Activated CD8-positive, alpha-beta T cell treated with anti-CD3 and anti-CD28 coated beads for 36 hours (primary cell): Measurements from ENCODE around the gene RALGAPA1. TPM values are rescaled to one million over a fixed set of nuclear protein-coding genes. Genes with fewer than 3 reads are reported as not detected.

Source experiments
- ATAC-seq: fragments of 200-7000 bp; cut with Tn5 transposase; one replicate; pipeline ENCODE4 v1.10.0; 2021; ENCODE audit warnings: mild to moderate bottlenecking, moderate library complexity
- CTCF ChIA-PET: fragments of 350-600 bp; sonication (Branson Sonifier 250); formaldehyde crosslinking; loops from one replicate; lab custom pipeline; 2021; ENCODE audit warnings: antibody characterized with exemption; lab: Charles Lee
- POLR2A ChIA-PET: fragments of 350-600 bp; sonication (Branson Sonifier 250); formaldehyde crosslinking; loops from one replicate; lab custom pipeline; 2021; ENCODE audit warnings: antibody characterized with exemption; lab: Charles Lee
- DNase-seq: peaks from one replicate; pipeline ENCODE4 v3.0.0-alpha.2; 2020
- H3K27ac Mint-ChIP-seq: one replicate; pipeline ENCODE4 v1.8.0; 2021; ENCODE audit warnings: mild to moderate bottlenecking, mixed read lengths
- H3K27me3 Mint-ChIP-seq: one replicate; pipeline ENCODE4 v1.8.0; 2021; ENCODE audit warnings: mixed read lengths
- H3K36me3 Mint-ChIP-seq: one replicate; pipeline ENCODE4 v1.8.0; 2021; ENCODE audit warnings: low read depth, mixed read lengths
- H3K4me1 Mint-ChIP-seq: one replicate; pipeline ENCODE4 v1.8.0; 2021; ENCODE audit warnings: low read depth, mixed read lengths
- H3K4me3 Mint-ChIP-seq: one replicate; pipeline ENCODE4 v1.8.0; 2021; ENCODE audit warnings: mild to moderate bottlenecking, moderate library complexity, mixed read lengths
- H3K9me3 Mint-ChIP-seq: one replicate; pipeline ENCODE4 v1.8.0; 2021; ENCODE audit warnings: mixed read lengths
- intact Hi-C: fragments of 100-400 bp; cut with micrococcal nuclease; formaldehyde crosslinking; loops from one replicate; pipeline ENCODE4 v1.10.0; 2022
- total RNA-seq, 2 experiments: library from RNA; stranded (reverse); gene quantifications; one replicate each; pipeline ENCODE4 v1.2.3, GENCODE V29; 2021
- TF ChIP-seq, protein P1 (sequence below): fragments of 200-600 bp; IDR thresholded peaks from one replicate; pipeline ENCODE4 v1.8.0; 2022; ENCODE audit warnings: antibody characterized with exemption, mild to moderate bottlenecking

The RALGAPA1 gene
- total RNA-seq, 2 experiments from 2014 or later = 23.7 to 26.5 TPM

DNA sequence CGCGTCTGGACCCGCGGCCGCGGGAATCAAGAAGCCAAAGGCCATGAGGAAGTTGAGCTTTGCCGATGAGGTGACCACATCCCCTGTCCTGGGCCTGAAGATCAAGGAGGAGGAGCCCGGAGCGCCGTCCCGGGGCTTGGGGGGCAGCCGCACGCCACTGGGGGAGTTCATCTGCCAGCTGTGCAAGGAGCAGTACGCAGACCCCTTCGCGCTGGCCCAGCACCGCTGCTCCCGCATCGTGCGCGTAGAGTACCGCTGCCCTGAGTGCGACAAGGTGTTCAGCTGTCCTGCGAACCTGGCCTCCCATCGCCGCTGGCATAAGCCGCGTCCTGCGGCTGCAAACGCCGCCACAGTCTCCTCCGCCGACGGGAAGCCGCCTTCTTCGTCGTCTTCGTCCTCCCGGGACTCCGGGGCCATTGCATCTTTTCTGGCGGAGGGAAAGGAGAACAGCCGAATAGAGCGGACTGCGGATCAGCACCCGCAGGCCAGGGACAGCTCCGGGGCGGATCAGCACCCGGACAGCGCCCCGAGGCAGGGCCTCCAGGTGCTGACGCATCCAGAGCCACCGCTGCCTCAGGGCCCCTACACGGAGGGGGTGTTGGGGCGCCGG, 274.1 kb downstream of the RALGAPA1 start:
- peak; percentile 88 for ATAC-seq
- intact Hi-C loops = no loop called here
- peaks cover 9% of the 10 kb centered on the region for H3K36me3 Mint-ChIP-seq
- peak; percentile 73 for DNase-seq
- no peaks in the 10 kb centered on the region for H3K9me3 Mint-ChIP-seq
- H3K4me3 Mint-ChIP-seq = peak overlapping the region; percentile 69
- POLR2A ChIA-PET = interaction anchor here (1.7 kb wide), 1 partner anchor 29 kb away, joined by 3 read pairs; no protein-coding TSS in a partner anchor
- CTCF ChIA-PET = no interaction called here
- H3K27ac Mint-ChIP-seq = no peak overlapping the region
- H3K27me3 Mint-ChIP-seq = peaks cover 48% of the 10 kb centered on the region
- H3K4me1 Mint-ChIP-seq = peaks cover 6% of the 10 kb centered on the region
- TF ChIP-seq, protein P1, sequence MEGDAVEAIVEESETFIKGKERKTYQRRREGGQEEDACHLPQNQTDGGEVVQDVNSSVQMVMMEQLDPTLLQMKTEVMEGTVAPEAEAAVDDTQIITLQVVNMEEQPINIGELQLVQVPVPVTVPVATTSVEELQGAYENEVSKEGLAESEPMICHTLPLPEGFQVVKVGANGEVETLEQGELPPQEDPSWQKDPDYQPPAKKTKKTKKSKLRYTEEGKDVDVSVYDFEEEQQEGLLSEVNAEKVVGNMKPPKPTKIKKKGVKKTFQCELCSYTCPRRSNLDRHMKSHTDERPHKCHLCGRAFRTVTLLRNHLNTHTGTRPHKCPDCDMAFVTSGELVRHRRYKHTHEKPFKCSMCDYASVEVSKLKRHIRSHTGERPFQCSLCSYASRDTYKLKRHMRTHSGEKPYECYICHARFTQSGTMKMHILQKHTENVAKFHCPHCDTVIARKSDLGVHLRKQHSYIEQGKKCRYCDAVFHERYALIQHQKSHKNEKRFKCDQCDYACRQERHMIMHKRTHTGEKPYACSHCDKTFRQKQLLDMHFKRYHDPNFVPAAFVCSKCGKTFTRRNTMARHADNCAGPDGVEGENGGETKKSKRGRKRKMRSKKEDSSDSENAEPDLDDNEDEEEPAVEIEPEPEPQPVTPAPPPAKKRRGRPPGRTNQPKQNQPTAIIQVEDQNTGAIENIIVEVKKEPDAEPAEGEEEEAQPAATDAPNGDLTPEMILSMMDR = no peak

DNA sequence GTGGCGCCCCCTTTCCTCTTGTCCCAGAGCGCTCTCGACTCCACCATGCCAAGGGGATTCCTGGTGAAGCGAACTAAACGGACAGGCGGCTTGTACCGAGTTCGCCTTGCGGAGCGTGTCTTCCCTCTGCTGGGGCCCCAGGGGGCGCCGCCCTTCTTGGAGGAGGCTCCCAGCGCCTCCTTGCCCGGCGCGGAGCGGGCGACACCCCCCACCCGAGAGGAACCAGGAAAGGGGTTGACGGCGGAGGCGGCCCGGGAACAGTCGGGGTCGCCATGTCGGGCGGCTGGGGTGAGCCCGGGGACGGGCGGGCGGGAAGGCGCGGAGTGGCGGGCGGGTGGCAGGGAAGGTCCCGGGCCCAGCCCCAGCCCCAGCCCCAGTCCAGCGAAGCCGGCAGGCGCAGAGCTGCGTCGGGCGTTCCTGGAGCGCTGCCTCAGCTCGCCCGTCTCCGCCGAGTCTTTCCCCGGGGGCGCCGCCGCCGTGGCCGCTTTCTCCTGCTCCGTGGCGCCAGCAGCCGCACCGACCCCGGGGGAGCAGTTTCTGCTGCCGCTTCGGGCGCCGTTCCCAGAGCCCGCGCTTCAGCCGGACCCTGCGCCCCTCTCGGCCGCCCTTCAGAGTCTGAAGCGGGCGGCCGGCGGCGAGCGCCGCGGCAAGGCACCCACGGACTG, 274.8 kb downstream of the RALGAPA1 start:
- Mint-ChIP-seq H3K36me3 (peaks cover 5% of the 10 kb centered on the region), H3K4me3 (peak overlapping the region; percentile 69), H3K9me3 (no peaks in the 10 kb centered on the region), H3K4me1 (peaks cover 6% of the 10 kb centered on the region), H3K27me3 (peaks cover 52% of the 10 kb centered on the region), H3K27ac (no peak overlapping the region)
- peak; percentile 15 for DNase-seq
- POLR2A ChIA-PET = interaction anchor here (1.7 kb wide), 1 partner anchor 28 kb away, joined by 3 read pairs; no protein-coding TSS in a partner anchor
- ATAC-seq = peak; percentile 22
- CTCF ChIA-PET = interaction anchor here (1.0 to 1.4 kb wide), 4 partner anchors 18 to 283 kb away, joined by 3 to 4 read pairs (median 4); no protein-coding TSS in a partner anchor
- TF ChIP-seq, protein P1 = no peak
- intact Hi-C loops = no loop called here

DNA sequence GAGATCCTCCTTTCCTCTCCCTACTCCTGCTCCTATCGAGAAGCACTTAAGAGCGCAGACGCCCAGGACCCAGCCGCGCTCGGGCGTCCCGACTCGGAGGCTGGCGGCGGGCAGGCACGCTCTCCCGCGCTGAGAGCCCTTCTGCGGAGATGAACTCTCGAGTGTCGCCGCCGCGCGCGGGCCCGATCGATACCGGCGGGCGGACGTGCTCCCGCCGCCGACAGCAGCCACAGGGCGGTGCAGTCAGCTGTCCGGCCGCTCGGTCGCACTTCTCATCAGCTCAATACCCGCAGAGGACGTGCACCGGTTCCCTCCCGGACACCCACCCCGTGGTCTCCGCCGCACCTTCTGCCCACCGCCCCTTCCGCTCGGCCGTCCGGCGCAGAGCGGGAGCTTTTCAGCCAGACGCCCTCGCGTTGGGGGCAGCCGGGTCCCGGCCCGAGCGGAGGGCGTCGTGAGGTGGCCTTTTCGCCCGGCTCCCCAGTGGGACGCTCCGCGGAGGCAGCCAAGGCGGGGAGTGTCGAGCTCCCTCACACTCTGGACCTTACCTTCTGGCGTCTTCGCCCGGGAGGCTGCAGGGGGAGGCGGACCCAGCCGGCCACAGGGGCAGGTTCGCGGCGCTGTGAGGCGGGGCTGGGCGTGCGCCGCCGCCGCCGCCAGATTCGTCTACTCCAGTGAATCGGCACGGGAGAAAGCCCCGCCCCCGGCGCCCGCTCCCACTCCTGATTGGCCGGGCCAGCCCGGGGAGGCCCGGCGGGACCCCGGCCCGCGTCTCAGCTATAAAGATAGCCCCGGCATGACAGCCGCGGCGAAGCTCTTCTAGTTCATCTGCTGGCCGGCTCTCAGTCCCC, 275.5 kb downstream of the RALGAPA1 start, which contains the start of gene INSM2:
Gene INSM2 (plus strand): TSS at position 808 of the 851 bp plus-strand sequence. CDS start 89 bp downstream, outside the sequence.
- ATAC-seq (peak; percentile 75), DNase-seq (peak; percentile 78)
- Mint-ChIP-seq H3K4me1 (peaks cover 6% of the 10 kb centered on the region), H3K9me3 (no peaks in the 10 kb centered on the region), H3K36me3 (peaks cover 5% of the 10 kb centered on the region), H3K27ac (no peak within 1 kb of the TSS), H3K4me3 (peak within 1 kb of the TSS; percentile 69), H3K27me3 (peaks cover 52% of the 10 kb centered on the region)
- CTCF ChIA-PET = interaction anchor here (1.0 to 1.4 kb wide), 4 partner anchors 19 to 284 kb away, joined by 3 to 4 read pairs (median 4); no protein-coding TSS in a partner anchor
- intact Hi-C loops = no loop called here
- POLR2A ChIA-PET = interaction anchor here (0.6 kb wide), 1 partner anchor 129 kb away, joined by 3 read pairs; no protein-coding TSS in a partner anchor
- TF ChIP-seq, protein P1 = no peak

DNA sequence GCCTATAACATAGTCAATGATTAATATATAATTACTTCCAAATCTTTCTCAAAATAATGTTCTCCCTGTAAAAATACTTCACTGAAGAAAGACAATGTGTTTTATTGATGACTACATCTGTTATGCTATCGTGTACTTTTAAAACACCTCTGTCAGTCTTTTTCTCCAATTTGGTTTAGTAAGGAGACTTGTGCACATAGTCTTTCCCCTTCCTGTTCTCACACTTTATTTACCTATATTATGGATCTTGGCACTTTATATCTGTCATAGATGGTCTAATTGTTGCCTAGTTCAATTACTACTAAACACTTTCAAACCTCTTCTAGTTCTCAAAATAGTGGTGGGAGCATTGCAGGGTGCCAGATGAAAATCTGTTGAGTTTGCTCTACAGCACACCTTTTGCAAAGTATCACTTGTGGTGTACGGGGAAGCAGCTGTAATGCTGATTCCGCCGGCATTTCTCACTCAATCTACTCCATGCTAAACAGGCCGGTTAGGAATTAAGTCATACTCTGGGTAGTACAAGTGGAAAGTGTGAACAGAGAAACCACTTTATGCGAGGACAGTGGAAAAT, 276.2 kb downstream of the RALGAPA1 start:
- intact Hi-C loops = no loop called here
- H3K4me3 Mint-ChIP-seq = peak overlapping the region; percentile 69
- ChIA-PET POLR2A (interaction anchor here (0.5 kb wide), 1 partner anchor 932 kb away, joined by 3 read pairs; no protein-coding TSS in a partner anchor), CTCF (interaction anchor here (1.0 to 1.4 kb wide), 4 partner anchors 19 to 285 kb away, joined by 3 to 4 read pairs (median 4); no protein-coding TSS in a partner anchor)
- peaks cover under 1% of the 10 kb centered on the region for H3K36me3 Mint-ChIP-seq
- no peak overlapping the region for H3K27ac Mint-ChIP-seq
- ATAC-seq (no peak), DNase-seq (peak; percentile 3)
- H3K27me3 Mint-ChIP-seq = peaks cover 52% of the 10 kb centered on the region
- H3K4me1 Mint-ChIP-seq = peaks cover 6% of the 10 kb centered on the region
- no peaks in the 10 kb centered on the region for H3K9me3 Mint-ChIP-seq
- TF ChIP-seq, protein P1 = no peak
